H1 (cell line): ENCODE measurements around the gene WDFY4. TPM values are rescaled to one million over a fixed set of nuclear protein-coding genes. Genes with fewer than 3 reads are reported as not detected.

Source experiments
- CTCF ChIA-PET: fragments of 300-600 bp; sonication (Branson Sonifier 250); formaldehyde crosslinking; loops from one replicate; lab custom pipeline; 2021; ENCODE audit not compliant: partially characterized antibody; lab: Charles Lee
- POLR2A ChIA-PET: fragments of 300-600 bp; sonication (Branson Sonifier 250); formaldehyde crosslinking; loops from one replicate; lab custom pipeline; 2021; ENCODE audit warnings: inconsistent platforms; ENCODE audit not compliant: partially characterized antibody; lab: Charles Lee
- DNase-seq, 2 experiments: peaks; one replicate each; pipeline versions ENCODE4 v3.0.0 to v3.0.0-alpha.2; 2010 to 2022; ENCODE audit warnings: low spot score in 2 of 2, low read depth in 1 of 2, mixed read lengths in 1 of 2
- FAIRE-seq: peaks from 2 replicates; lab custom pipeline; 2011; peaks lifted over from hg19 to GRCh38; lab: Jason Lieb, UNC
- H2AFZ ChIP-seq: 2 replicates; pipeline ENCODE4 v1.8.1; 2012; ENCODE audit warnings: low read length, inconsistent platforms
- H2AK5ac ChIP-seq: 2 replicates; pipeline ENCODE4 v1.6.1; 2013; ENCODE audit warnings: low read depth, low read length
- H2BK120ac ChIP-seq: replicated peaks from 2 replicates; pipeline ENCODE3; 2013; ENCODE audit warnings: low read depth, low read length, inconsistent platforms
- H2BK12ac ChIP-seq: 2 replicates; pipeline ENCODE4 v1.6.1; 2013; ENCODE audit warnings: low read depth, low read length
- H2BK15ac ChIP-seq: 2 replicates; pipeline ENCODE4 v1.6.1; 2013; ENCODE audit warnings: low read length
- H2BK20ac ChIP-seq: 2 replicates; pipeline ENCODE4 v1.6.1; 2013; ENCODE audit warnings: low read length
- H2BK5ac ChIP-seq: 2 replicates; pipeline ENCODE4 v1.6.1; 2013; ENCODE audit warnings: low read depth, low read length
- H3K14ac ChIP-seq: 2 replicates; pipeline ENCODE4 v1.6.1; 2013; ENCODE audit warnings: inconsistent platforms; ENCODE audit not compliant: insufficient read length
- H3K18ac ChIP-seq: 2 replicates; pipeline ENCODE4 v1.6.1; 2013; ENCODE audit warnings: low read length; ENCODE audit errors: extremely low read depth
- H3K23ac ChIP-seq: 2 replicates; pipeline ENCODE4 v1.6.1; 2013; ENCODE audit warnings: inconsistent platforms; ENCODE audit not compliant: insufficient read length
- H3K23me2 ChIP-seq: 2 replicates; pipeline ENCODE4 v1.6.1; 2013; ENCODE audit warnings: low read depth, low read length
- H3K27ac ChIP-seq: 2 replicates; pipeline ENCODE4 v1.6.1; 2011; ENCODE audit warnings: low read depth, low read length, inconsistent platforms
- H3K27me3 ChIP-seq, 4 experiments: replicated peaks in 1 of 4; 1 replicate in 1 of 4; 2 replicates in 3 of 4; pipeline versions ENCODE4 v1.6.1 to v1.8.1; 2011 to 2013; ENCODE audit warnings: low read length in 3 of 4, mild to moderate bottlenecking in 3 of 4, inconsistent platforms in 2 of 4, mixed read lengths in 2 of 4, moderate library complexity in 1 of 4; ENCODE audit not compliant: control insufficient read depth in 3 of 4, insufficient read depth in 3 of 4; ENCODE audit errors: extremely low read depth in 1 of 4
- H3K36me3 ChIP-seq, 4 experiments: 2 replicates each; pipeline versions ENCODE4 v1.6.1 to v1.8.1; 2011 to 2013; ENCODE audit warnings: mild to moderate bottlenecking in 4 of 4, low read length in 3 of 4, moderate library complexity in 2 of 4, control low read depth in 1 of 4, inconsistent platforms in 1 of 4; ENCODE audit not compliant: insufficient read depth in 4 of 4, control insufficient read depth in 2 of 4
- H3K4ac ChIP-seq: replicated peaks from 2 replicates; pipeline ENCODE3; 2013; ENCODE audit warnings: low read length, low read depth, mixed read lengths, inconsistent platforms; ENCODE audit not compliant: insufficient read length
- H3K4me1 ChIP-seq, 4 experiments: replicated peaks in 1 of 4; 1 replicate in 1 of 4; 2 replicates in 3 of 4; pipeline versions ENCODE4 v1.6.1 to v1.8.1; 2011 to 2013; ENCODE audit warnings: low read length in 3 of 4, inconsistent platforms in 2 of 4, mixed read lengths in 1 of 4; ENCODE audit not compliant: insufficient read depth in 4 of 4, control insufficient read depth in 3 of 4
- H3K4me2 ChIP-seq, 2 experiments: 2 replicates each; pipeline versions ENCODE4 v1.6.1 to v1.8.1; 2011 to 2013; ENCODE audit warnings: low read depth in 2 of 2, low read length in 2 of 2, control low read depth in 1 of 2, inconsistent platforms in 1 of 2, mild to moderate bottlenecking in 1 of 2; ENCODE audit not compliant: insufficient read depth in 1 of 2
- H3K4me3 ChIP-seq, 4 experiments: fragments of 200-600, 300-600 bp in 1 of 4; sonication (generic), shearing (Covaris generic), sonication (Bioruptor Twin) in 1 of 4; 2 replicates each; pipeline versions ENCODE4 v1.5.1 to v1.8.1; 2011 to 2016; ENCODE audit warnings: low read length in 4 of 4, low read depth in 3 of 4, control low read depth in 2 of 4, inconsistent platforms in 2 of 4, mild to moderate bottlenecking in 2 of 4, mixed read lengths in 1 of 4, moderate library complexity in 1 of 4; ENCODE audit not compliant: insufficient read depth in 2 of 4; ENCODE audit errors: extremely low read depth in 1 of 4
- H3K56ac ChIP-seq: replicated peaks from 2 replicates; pipeline ENCODE3; 2013; ENCODE audit warnings: low read depth, mild to moderate bottlenecking, mixed read lengths, low read length, inconsistent platforms; ENCODE audit not compliant: insufficient read length
- H3K79me1 ChIP-seq: 2 replicates; pipeline ENCODE4 v1.6.1; 2013; ENCODE audit warnings: low read depth, low read length, control low read depth
- H3K79me2 ChIP-seq, 2 experiments: 2 replicates each; pipeline versions ENCODE4 v1.6.1 to v1.8.1; 2012 to 2013; ENCODE audit warnings: low read length in 2 of 2, mild to moderate bottlenecking in 2 of 2, inconsistent platforms in 1 of 2; ENCODE audit not compliant: insufficient read depth in 2 of 2, control insufficient read depth in 1 of 2
- H3K9ac ChIP-seq, 4 experiments: replicated peaks in 1 of 4; 1 replicate in 1 of 4; 2 replicates in 3 of 4; pipeline versions ENCODE4 v1.6.1 to v1.8.1; 2011 to 2013; ENCODE audit warnings: low read depth in 3 of 4, low read length in 3 of 4, control low read depth in 2 of 4, mild to moderate bottlenecking in 2 of 4, moderate library complexity in 2 of 4, inconsistent platforms in 1 of 4; ENCODE audit errors: extremely low read depth in 1 of 4
- H3K9me3 ChIP-seq, 2 experiments: 2 replicates each; pipeline versions ENCODE4 v1.6.1 to v1.8.1; 2012 to 2013; ENCODE audit warnings: mild to moderate bottlenecking in 2 of 2, moderate library complexity in 2 of 2, control low read depth in 1 of 2, inconsistent platforms in 1 of 2, low read depth in 1 of 2, low read length in 1 of 2, mixed read lengths in 1 of 2; ENCODE audit not compliant: insufficient read depth in 2 of 2
- H4K20me1 ChIP-seq, 2 experiments: replicated peaks in 1 of 2; 2 replicates each; pipeline versions ENCODE3 to v1.8.1; 2011 to 2013; ENCODE audit warnings: inconsistent platforms in 2 of 2, low read length in 2 of 2, mild to moderate bottlenecking in 1 of 2; ENCODE audit not compliant: insufficient read depth in 2 of 2, control insufficient read depth in 1 of 2
- H4K5ac ChIP-seq: 2 replicates; pipeline ENCODE4 v1.6.1; 2013; ENCODE audit warnings: low read length, low read depth, mixed read lengths, inconsistent platforms; ENCODE audit not compliant: insufficient read length
- H4K8ac ChIP-seq: 2 replicates; pipeline ENCODE4 v1.8.0; 2013; ENCODE audit warnings: mild to moderate bottlenecking, moderate library complexity, low read length, inconsistent platforms; ENCODE audit not compliant: insufficient read depth; ENCODE audit errors: extremely low read depth
- H4K91ac ChIP-seq: replicated peaks from 2 replicates; pipeline ENCODE3; 2013; ENCODE audit warnings: low read length, mixed read lengths, inconsistent platforms; ENCODE audit not compliant: insufficient read length
- BACH1 ChIP-seq: IDR thresholded peaks from 2 replicates; pipeline ENCODE4 v1.6.1; 2012; ENCODE audit warnings: low read length, improper control_type of control experiment
- CBX5 ChIP-seq: fragments of 300-800, 300-1000 bp; sonication (generic); IDR thresholded peaks from 2 replicates; pipeline ENCODE4 v1.7.1; 2016; ENCODE audit warnings: antibody characterized with exemption, low read length, low read depth
- CBX8 ChIP-seq: fragments of 300-800, 300-1000 bp; sonication (generic); IDR thresholded peaks from 2 replicates; pipeline ENCODE4 v1.7.1; 2016; ENCODE audit warnings: low read depth, low read length, borderline replicate concordance
- CTBP2 ChIP-seq: IDR thresholded peaks from 2 replicates; pipeline ENCODE4 v1.7.0; 2011; ENCODE audit warnings: borderline replicate concordance, mild to moderate bottlenecking, moderate library complexity, mixed read lengths, low read length; ENCODE audit not compliant: insufficient read depth, insufficient read length
- EP300 ChIP-seq, 2 experiments: IDR thresholded peaks; 1 replicate in 1 of 2; 2 replicates in 1 of 2; pipeline ENCODE4 v1.6.1; 2011 to 2012; ENCODE audit warnings: low read depth in 2 of 2, low read length in 2 of 2, mild to moderate bottlenecking in 2 of 2, borderline replicate concordance in 1 of 2, inconsistent platforms in 1 of 2, moderate library complexity in 1 of 2
- MAX ChIP-seq: IDR thresholded peaks from 2 replicates; pipeline ENCODE4 v1.6.1; 2012; ENCODE audit warnings: inconsistent platforms
- POLR2A ChIP-seq, 2 experiments: IDR thresholded peaks; 1 replicate in 1 of 2; 2 replicates in 1 of 2; pipeline ENCODE4 v1.6.1; 2011; ENCODE audit warnings: low read depth in 2 of 2, low read length in 2 of 2, mild to moderate bottlenecking in 2 of 2; ENCODE audit errors: control extremely low read depth in 1 of 2
- RBBP5 ChIP-seq: IDR thresholded peaks from 2 replicates; pipeline ENCODE4 v1.7.1; 2012; ENCODE audit warnings: low read depth, mild to moderate bottlenecking, inconsistent platforms, low read length, moderate library complexity, borderline replicate concordance
- SP2 ChIP-seq: IDR thresholded peaks from 2 replicates; pipeline ENCODE4 v1.6.1; 2012; ENCODE audit warnings: mild to moderate bottlenecking, low read length, inconsistent platforms
- TAF1 ChIP-seq: IDR thresholded peaks from 2 replicates; pipeline ENCODE4 v1.6.1; 2011; ENCODE audit warnings: mild to moderate bottlenecking, low read depth, low read length
- USF2 ChIP-seq: IDR thresholded peaks from 2 replicates; pipeline ENCODE4 v1.6.1; 2011; ENCODE audit warnings: low read length, improper control_type of control experiment
- WGBS, 2 experiments: shearing (Covaris generic) in 1 of 2; methylation state at CpG; one replicate each; pipeline versions ENCODE4 v1.1.6 to v1.1.7; 2013 to 2015; ENCODE audit warnings: low lambda C conversion rate in 2 of 2, mixed read lengths in 2 of 2, inconsistent platforms in 1 of 2, low coverage in 1 of 2, missing lambda C conversion rate in 1 of 2; ENCODE audit not compliant: insufficient replicate concordance in 2 of 2, insufficient coverage in 1 of 2, insufficient read length in 1 of 2; ENCODE audit errors: extremely low coverage in 1 of 2, missing lambda C conversion rate in 1 of 2; 5-methylcytosine and 5-hydroxymethylcytosine counted together
- polyA plus RNA-seq, 7 experiments: library from polyadenylated mRNA; depleted of rRNA in 3 of 7; stranded (reverse) in 5 of 7; unstranded in 2 of 7; fragments of >200 nt in 5 of 7; fragments of 200-250 nt in 2 of 7; gene quantifications; 1 replicate in 5 of 7; 2 replicates in 1 of 7; 4 replicates in 1 of 7; pipeline versions ENCODE4 v1.2.1 to v1.2.3, GENCODE V29; 2011 to 2013; ENCODE audit warnings: missing spikeins in 2 of 7, mixed read lengths in 2 of 7
- total RNA-seq: library from RNA; stranded (reverse); fragmentation: NEBNext Ultra II Directional; extraction: Animal tissue kit (Norgen Biotek cat#: 25700); gene quantifications from 2 replicates; pipeline ENCODE4 v1.2.1, GENCODE V29; 2021

WDFY4 gene
- total and polyA plus RNA-seq, 2 of the 8 experiments (the other 6 are each of a cell fraction or from before 2014, with no cell fraction given) = not detected

- Histone ChIP-seq H2BK20ac (no peak overlapping the region), H3K18ac (no peak overlapping the region), H3K79me2 (no peaks in the 10 kb centered on the region), H2AK5ac (no peak overlapping the region), H3K27me3 (no peaks in the 10 kb centered on the region), H2AFZ (no peak overlapping the region), H4K91ac (no peak overlapping the region), H3K9ac (no peak overlapping the region), H4K20me1 (no peaks in the 10 kb centered on the region), H4K5ac (no peak overlapping the region), H2BK12ac (no peak overlapping the region), H3K4ac (no peak overlapping the region), H3K36me3 (no peaks in the 10 kb centered on the region), H3K23me2 (no peaks in the 10 kb centered on the region; the same call in 1 of the 2 replicates), H3K56ac (no peak overlapping the region), H2BK120ac (no peak overlapping the region), H3K14ac (no peak overlapping the region), H4K8ac (no peak overlapping the region), H3K23ac (no peak overlapping the region), H3K4me2 (no peak overlapping the region), H3K4me1 (peaks cover 0 to 3% (median 0%) of the 10 kb centered on the region in 4 experiments; a peak in 3 of 7 replicates), H3K27ac (no peak overlapping the region), H3K9me3 (no peaks in the 10 kb centered on the region), H2BK15ac (no peak overlapping the region), H3K79me1 (no peaks in the 10 kb centered on the region), H3K4me3 (no peak overlapping the region), H2BK5ac (no peak overlapping the region)
- WGBS, 2 experiments = 94% methylated on average over 7 of the region's 7 CpGs; no CpG with 5 or more reads in 1 of the 2 experiments
- TF ChIP-seq CBX5 = no peak
- TF ChIP-seq SP2 = no peak
- TF ChIP-seq BACH1 = no peak
- TF ChIP-seq TAF1 = no peak
- no peak for TF ChIP-seq POLR2A (IDR thresholded peaks at IDR 0.05; ENCODE audit: control extremely low read depth in 1 of 2, low read depth in 2 of 2, low read length in 2 of 2)
- no peak for TF ChIP-seq CBX8
- TF ChIP-seq USF2 = no peak
- TF ChIP-seq CTBP2 = no peak
- no peak for TF ChIP-seq MAX
- TF ChIP-seq EP300 (IDR thresholded peaks at IDR 0.05; ENCODE audit: borderline replicate concordance in 1 of 2, low read depth in 2 of 2, low read length in 2 of 2) = no peak
- no peak for TF ChIP-seq RBBP5
- FAIRE-seq (no peak), DNase-seq (peak in 1 of 2 experiments; percentile 13)
- ChIA-PET CTCF (interaction anchor here (0.6 to 2.6 kb wide), 9 partner anchors 9 to 718 kb away, joined by 3 to 7 read pairs (median 4); no protein-coding TSS in a partner anchor), POLR2A (interaction anchor here (0.6 kb wide), 1 partner anchor 131 kb away, joined by 3 read pairs; no protein-coding TSS in a partner anchor)
Measured at GRCh38 chr10:48932831-48933664, 248.4 kb downstream of the WDFY4 start.
